Activated naive CD8-positive, alpha-beta T cell treated with anti-CD3 and anti-CD28 coated beads for 36 hours (primary cell): ENCODE results near the gene ZSWIM4. TPM values are rescaled to one million over a fixed set of nuclear protein-coding genes. Genes with fewer than 3 reads are reported as not detected.
A peak's percentile ranks its signal among the peaks of the same experiment; 100 is the strongest.
"Not testable (repeated sequence)": the region's sequence is repeated elsewhere in the genome, so short reads cannot be mapped to it uniquely, and the experiment has no call there.

Source experiments
- DNase-seq: peaks from one replicate; pipeline ENCODE4 v3.0.0; 2021
- H3K27ac Mint-ChIP-seq: one replicate; pipeline ENCODE4 v1.8.0; 2022; ENCODE audit warnings: mild to moderate bottlenecking, moderate library complexity, mixed read lengths
- H3K27me3 Mint-ChIP-seq: one replicate; pipeline ENCODE4 v1.8.0; 2022; ENCODE audit warnings: mild to moderate bottlenecking, mixed read lengths
- H3K36me3 Mint-ChIP-seq: one replicate; pipeline ENCODE4 v1.8.0; 2021; ENCODE audit warnings: mild to moderate bottlenecking, mixed read lengths
- H3K4me1 Mint-ChIP-seq: one replicate; pipeline ENCODE4 v1.8.0; 2021; ENCODE audit warnings: mixed read lengths
- H3K4me3 Mint-ChIP-seq: one replicate; pipeline ENCODE4 v1.8.0; 2022; ENCODE audit warnings: mild to moderate bottlenecking, moderate library complexity, mixed read lengths
- H3K9me3 Mint-ChIP-seq: one replicate; pipeline ENCODE4 v1.8.0; 2022; ENCODE audit warnings: mixed read lengths
- total RNA-seq, 2 experiments: library from RNA; stranded (reverse); gene quantifications; one replicate each; pipeline ENCODE4 v1.2.3, GENCODE V29; 2021

The ZSWIM4 gene
- 1 to 10 TPM; 4.3 to 4.4 TPM for total RNA-seq

DNA sequence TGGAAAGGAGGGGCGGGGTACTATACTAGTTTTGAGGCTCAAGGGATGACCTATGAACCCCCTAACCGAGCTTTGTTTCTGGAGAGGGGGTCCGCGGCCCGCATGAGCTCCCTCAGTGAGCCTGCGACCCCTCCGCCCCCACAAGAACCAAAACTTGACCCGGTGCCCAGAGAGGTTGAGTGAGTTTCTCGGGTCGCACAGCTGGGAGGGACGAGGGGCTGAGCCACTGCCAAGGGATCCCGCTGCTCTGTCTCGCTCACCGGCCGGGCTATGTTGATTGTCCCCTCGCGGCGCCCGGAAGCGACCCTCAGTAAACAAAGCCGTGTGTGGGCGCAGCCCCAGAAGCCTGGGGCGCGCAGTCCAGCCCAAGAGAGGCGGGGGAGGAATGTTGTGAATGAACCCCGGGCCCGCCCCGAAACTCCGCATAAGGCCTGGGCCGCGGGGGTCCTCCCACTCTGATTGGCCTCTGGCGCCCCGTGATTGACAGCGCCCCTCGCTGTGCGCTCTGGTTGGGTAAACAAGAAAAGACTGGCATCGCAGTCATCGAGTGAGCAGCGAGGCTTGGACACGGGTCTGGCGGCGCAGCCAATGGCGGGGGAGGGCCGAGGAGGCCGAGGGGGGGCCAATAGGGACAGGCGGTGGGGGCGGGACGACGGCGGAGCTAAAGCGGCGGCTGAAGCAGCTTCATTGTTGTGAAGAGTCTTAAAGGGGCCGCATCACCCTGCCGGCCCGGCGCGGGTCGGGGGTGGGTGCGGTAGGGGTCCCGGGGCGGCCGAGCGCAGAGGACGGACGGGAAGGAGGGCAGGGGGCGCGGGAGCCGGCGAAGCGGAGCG is at the start of gene ZSWIM4:
Gene ZSWIM4 (plus strand): TSS at position 687 of the 833 bp plus-strand sequence. CDS start 206 bp downstream, outside the sequence.
- no peaks in the 10 kb centered on the region for H3K36me3 Mint-ChIP-seq
- H3K4me1 Mint-ChIP-seq, result peaks cover 24% of the 10 kb centered on the region

DNA sequence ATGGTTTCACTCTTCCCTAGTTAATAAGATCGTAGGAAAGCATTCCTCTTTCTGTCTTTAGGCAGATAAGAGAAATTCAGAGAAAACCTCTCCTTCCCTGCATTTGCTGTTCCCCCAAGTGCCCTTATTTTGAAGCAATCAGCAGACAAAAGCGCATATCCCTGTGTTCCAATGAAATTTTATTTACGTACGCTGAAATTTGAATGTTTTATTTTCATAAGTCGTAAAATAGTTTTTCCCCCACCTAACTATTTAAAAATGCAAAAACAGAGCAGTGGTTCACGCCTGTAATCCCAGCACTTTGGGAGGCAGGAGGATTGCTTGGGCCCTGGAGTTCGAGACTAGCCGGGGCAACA is 48.2 kb upstream of the ZSWIM4 start:
- H3K27ac Mint-ChIP-seq, result peak overlapping the region; percentile 69
- peaks cover 9% of the 10 kb centered on the region for H3K36me3 Mint-ChIP-seq
- no peaks in the 10 kb centered on the region for H3K27me3 Mint-ChIP-seq
- peaks cover 14% of the 10 kb centered on the region for H3K4me1 Mint-ChIP-seq
- H3K4me3 Mint-ChIP-seq, result peak overlapping the region; percentile 95
- peaks cover 4% of the 10 kb centered on the region for H3K9me3 Mint-ChIP-seq
- no peak for DNase-seq

More for the DNA sequence above, at the start of gene ZSWIM4:
- H3K4me3 Mint-ChIP-seq, result peak within 1 kb of the TSS; percentile 98
- H3K9me3 Mint-ChIP-seq, result no peaks in the 10 kb centered on the region
- no peaks in the 10 kb centered on the region for H3K27me3 Mint-ChIP-seq
- peak within 1 kb of the TSS; percentile 87 for H3K27ac Mint-ChIP-seq
- DNase-seq, result peak; percentile 98

DNA sequence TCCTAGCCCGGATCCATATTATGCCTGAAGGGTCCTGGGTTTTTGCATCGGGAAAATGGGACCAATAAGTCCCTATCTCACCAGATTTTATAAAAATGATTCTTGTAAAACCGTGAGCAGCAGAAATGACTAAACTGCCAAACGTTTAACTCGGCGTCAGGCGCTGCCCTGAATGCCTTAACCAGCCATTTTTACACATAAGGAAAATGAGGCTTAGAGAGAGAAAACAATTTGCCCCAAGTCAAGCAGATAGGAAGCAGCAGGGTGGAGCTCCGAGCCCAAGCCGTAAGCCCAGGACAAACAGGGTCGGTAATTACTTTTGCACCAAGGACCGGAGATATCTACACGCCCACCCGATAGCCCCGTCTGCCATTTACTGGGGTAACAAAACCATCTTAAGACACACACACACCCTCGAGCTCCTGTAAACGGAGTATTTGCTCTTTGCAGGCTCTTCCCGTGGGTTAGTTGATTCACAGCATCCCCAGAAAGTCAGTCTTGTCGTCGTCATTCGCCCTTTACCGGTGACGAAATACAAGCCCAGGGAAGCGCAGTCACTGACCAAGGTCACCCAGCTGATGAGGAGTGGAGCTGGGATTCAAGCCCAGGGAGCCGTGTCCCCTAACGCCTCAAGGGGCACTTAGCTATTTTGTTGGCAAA is 46.9 kb upstream of the ZSWIM4 start:
- H3K4me3 Mint-ChIP-seq, result peak overlapping the region; percentile 95
- no peak for DNase-seq
- H3K36me3 Mint-ChIP-seq, result peaks cover 11% of the 10 kb centered on the region
- H3K27me3 Mint-ChIP-seq, result no peaks in the 10 kb centered on the region
- peaks cover 4% of the 10 kb centered on the region for H3K9me3 Mint-ChIP-seq
- peaks cover 14% of the 10 kb centered on the region for H3K4me1 Mint-ChIP-seq
- peak overlapping the region; percentile 88 for H3K27ac Mint-ChIP-seq

DNA sequence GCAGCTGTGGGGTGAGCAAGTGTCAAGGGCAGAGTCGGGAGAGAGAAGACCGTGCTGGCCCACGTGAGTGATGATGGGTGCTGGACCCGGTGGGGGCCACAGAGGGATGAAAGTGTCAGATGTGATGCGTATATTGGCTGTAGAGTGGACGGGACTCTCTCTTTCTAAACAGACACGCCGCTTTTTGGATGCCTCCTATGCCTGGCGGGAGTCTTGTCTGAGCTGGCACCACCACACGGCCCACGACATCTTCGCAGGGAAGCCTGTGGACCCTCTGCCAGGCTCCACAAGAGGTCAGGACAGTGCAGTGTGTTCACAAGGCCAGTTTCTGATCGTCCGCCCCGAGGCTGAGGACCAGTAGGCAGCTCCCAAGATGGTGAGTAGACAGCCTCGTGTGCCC is 43.8 kb upstream of the ZSWIM4 start:
- DNase-seq, result no peak
- no peaks in the 10 kb centered on the region for H3K27me3 Mint-ChIP-seq
- peaks cover 4% of the 10 kb centered on the region for H3K9me3 Mint-ChIP-seq
- H3K4me1 Mint-ChIP-seq, result peaks cover 14% of the 10 kb centered on the region
- peaks cover 14% of the 10 kb centered on the region for H3K36me3 Mint-ChIP-seq
- no peak overlapping the region for H3K4me3 Mint-ChIP-seq
- no peak overlapping the region for H3K27ac Mint-ChIP-seq

DNA sequence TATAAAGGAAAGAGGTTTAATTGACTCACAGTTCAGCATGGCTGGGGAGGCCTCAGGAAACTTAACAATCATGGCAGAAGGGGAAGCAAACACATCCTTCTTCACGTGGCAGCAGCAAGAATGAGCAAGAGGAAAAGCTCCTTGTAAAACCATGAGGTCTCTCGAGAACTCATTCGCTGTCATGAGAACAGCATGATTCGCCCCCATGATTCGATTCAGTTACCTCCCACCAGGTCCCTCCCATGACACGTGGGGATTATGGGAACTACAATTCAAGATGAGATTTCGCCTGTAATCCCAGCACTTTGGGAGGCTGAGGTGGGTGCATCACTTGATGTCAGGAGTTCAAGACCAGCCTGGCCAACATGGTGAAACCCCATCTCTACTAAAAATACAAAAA is 41.6 kb upstream of the ZSWIM4 start:
- peaks cover 19% of the 10 kb centered on the region for H3K36me3 Mint-ChIP-seq
- H3K4me1 Mint-ChIP-seq, result peaks cover 11% of the 10 kb centered on the region
- not testable (repeated sequence) for H3K9me3 Mint-ChIP-seq, H3K27ac Mint-ChIP-seq, DNase-seq, H3K27me3 Mint-ChIP-seq, H3K4me3 Mint-ChIP-seq

DNA sequence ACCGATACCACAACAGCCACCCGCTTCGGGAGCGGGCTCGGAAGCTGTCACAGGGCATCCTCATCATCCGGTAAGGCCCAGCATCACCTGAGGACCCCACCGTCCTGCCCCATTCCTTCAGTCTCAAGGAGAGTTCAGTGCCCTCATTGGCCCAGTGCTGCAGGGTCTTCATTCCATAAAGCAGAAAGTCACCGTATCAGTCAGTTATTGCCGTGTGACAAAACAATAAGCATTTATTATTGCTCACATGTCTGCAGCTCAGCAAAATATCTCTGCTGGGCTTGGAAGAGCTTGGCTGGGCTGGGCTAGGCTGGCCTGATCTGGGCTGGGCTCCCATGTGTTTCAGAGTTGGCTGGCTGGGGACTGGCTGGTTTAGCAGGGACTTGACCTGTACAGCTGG is 39.0 kb upstream of the ZSWIM4 start:
- Mint-ChIP-seq H3K27ac (no peak overlapping the region), H3K27me3 (no peaks in the 10 kb centered on the region), H3K4me3 (no peak overlapping the region), H3K9me3 (no peaks in the 10 kb centered on the region), H3K36me3 (peaks cover 14% of the 10 kb centered on the region), H3K4me1 (no peaks in the 10 kb centered on the region)
- no peak for DNase-seq

DNA sequence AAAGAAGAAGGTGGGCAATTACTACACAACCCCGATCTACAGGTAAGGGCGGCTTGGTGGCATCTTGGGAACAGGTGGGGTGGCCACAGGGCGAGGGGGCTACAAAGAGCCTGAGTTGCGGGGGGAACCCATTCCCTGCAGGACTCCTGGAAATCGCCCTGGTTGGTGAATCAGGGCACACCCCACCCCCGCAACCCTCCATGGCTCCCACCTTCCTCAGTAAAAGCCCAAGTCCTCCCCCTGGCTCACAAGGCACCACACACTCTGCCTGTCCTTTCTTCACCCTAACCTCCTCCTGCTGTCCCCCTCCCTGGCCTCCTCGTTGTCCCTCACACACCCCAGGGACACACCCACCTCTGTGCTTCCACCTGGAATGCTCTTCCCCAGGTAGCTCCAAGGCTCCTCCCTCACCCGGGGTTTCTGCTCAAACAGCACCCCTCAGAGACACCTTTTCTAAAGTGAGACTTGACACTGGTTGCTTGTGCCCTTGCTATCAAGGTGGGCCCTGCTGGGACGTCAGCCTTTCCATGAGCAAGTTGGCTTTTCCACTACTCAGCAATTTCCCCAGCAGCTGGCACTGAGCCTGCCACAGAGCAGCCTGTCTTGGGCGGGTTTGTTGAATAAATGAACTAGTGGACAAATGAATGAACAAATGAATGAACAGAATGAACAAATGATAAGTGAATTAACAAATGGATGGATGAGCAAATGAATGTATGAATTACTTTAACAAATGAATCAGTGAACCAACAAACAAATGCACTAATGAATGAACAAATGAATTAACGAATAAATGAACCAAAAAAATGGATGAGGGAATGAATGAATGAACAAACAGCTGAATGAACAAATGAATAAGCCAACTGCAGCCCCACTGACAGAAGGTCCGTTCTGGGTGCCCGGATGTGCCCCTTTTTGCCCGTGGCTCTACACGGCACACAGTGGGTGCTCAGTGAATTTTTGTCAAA is 37.2 kb upstream of the ZSWIM4 start:
- no peak overlapping the region for H3K27ac Mint-ChIP-seq
- H3K36me3 Mint-ChIP-seq, result peaks cover 21% of the 10 kb centered on the region
- no peak overlapping the region for H3K4me3 Mint-ChIP-seq
- no peaks in the 10 kb centered on the region for H3K4me1 Mint-ChIP-seq
- no peak for DNase-seq
- H3K27me3 Mint-ChIP-seq, result no peaks in the 10 kb centered on the region
- H3K9me3 Mint-ChIP-seq, result no peaks in the 10 kb centered on the region

DNA sequence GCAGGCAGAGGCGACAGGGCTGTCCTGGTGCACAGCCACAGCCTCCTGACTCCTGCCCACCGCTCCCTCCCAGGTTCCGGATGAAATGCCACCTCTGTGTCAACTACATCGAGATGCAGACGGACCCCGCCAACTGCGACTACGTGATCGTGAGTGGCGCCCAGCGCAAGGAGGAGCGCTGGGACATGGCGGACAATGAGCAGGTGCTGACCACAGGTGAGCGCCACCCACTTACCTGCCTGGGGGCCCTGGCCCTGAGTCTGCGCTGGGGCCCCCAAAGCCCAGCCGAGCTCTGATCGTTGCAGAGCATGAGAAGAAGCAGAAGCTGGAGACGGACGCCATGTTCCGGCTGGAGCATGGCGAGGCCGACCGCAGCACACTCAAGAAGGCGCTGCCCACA is 36.4 kb upstream of the ZSWIM4 start:
- no peak overlapping the region for H3K27ac Mint-ChIP-seq
- DNase-seq, result no peak
- H3K36me3 Mint-ChIP-seq, result peaks cover 25% of the 10 kb centered on the region
- peaks cover 2% of the 10 kb centered on the region for H3K4me1 Mint-ChIP-seq
- H3K9me3 Mint-ChIP-seq, result no peaks in the 10 kb centered on the region
- no peak overlapping the region for H3K4me3 Mint-ChIP-seq
- H3K27me3 Mint-ChIP-seq, result no peaks in the 10 kb centered on the region

DNA sequence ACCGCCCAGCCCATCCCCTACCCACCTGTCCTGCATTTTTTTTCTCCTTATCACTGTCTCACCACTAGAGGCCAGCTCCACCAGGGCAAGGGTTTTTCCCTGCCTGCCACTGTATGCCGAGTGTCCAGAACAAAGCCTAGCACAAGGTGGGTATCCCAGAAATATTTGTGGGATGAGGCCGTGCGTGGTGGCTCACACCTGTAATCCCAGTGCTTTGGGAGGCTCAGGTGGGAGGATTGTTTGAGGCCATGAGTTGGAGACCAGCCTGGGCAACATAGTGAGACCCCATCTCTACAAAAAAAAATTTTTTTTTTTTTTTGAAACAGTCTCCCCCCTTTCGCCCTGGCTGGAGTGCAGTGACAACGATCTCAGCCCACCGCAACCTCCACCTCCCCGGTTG is 33.8 kb upstream of the ZSWIM4 start:
- H3K4me3 Mint-ChIP-seq, result no peak overlapping the region
- H3K27me3 Mint-ChIP-seq, result no peaks in the 10 kb centered on the region
- no peaks in the 10 kb centered on the region for H3K9me3 Mint-ChIP-seq
- DNase-seq, result no peak
- no peak overlapping the region for H3K27ac Mint-ChIP-seq
- H3K36me3 Mint-ChIP-seq, result peaks cover 28% of the 10 kb centered on the region
- peaks cover 16% of the 10 kb centered on the region for H3K4me1 Mint-ChIP-seq

DNA sequence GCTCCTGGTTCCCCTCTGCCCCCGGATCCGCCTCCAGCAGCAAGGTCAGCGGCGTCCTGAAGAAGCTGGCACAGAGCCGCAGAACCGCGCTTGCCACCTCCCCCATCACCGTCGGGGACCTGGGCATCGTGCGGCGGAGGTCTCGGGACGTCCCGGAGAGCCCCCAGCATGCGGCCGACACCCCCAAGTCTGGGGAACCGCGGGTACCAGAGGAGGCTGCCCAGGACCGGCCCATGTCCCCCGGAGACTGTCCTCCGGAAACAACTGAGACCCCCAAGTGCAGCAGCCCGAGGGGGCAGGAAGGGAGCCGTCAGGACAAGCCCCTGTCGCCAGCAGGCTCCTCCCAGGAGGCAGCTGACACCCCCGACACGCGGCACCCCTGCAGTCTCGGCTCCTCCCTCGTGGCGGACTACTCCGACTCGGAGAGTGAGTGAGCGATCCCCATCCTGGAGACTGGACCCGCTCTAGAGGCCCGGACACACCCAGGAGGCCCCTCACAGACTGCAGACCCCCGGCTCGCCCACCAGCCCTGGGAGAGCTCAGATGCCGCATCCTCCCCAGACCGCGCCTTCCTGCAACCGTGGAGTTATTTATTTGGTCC is 32.5 kb upstream of the ZSWIM4 start:
- Mint-ChIP-seq H3K27ac (no peak overlapping the region), H3K4me1 (peaks cover 16% of the 10 kb centered on the region), H3K4me3 (no peak overlapping the region), H3K9me3 (no peaks in the 10 kb centered on the region), H3K36me3 (peaks cover 25% of the 10 kb centered on the region), H3K27me3 (no peaks in the 10 kb centered on the region)
- DNase-seq, result no peak

DNA sequence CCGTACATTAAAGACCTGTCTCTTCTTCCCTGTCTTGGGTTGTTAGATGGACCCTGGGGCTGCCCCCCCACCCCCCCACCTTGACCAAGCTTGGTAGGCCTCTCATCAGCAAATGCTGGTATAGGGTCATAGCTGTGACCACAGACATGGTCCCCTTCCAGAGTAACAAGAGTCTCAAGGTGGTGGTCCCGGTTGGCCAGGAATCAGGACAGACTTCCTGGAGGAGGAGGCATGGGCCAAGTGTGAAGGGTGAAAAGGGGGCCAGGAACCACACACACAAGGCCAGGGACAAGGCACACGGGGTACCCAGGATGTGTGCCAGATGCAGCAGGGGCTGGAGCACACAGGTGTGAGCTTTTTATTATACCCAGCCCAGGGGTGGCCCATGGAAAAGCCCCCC is 32.0 kb upstream of the ZSWIM4 start:
- Mint-ChIP-seq H3K27me3 (no peaks in the 10 kb centered on the region), H3K4me1 (peaks cover 16% of the 10 kb centered on the region), H3K27ac (no peak overlapping the region), H3K4me3 (peak overlapping the region; percentile 73), H3K9me3 (no peaks in the 10 kb centered on the region), H3K36me3 (peaks cover 23% of the 10 kb centered on the region)
- DNase-seq, result no peak

DNA sequence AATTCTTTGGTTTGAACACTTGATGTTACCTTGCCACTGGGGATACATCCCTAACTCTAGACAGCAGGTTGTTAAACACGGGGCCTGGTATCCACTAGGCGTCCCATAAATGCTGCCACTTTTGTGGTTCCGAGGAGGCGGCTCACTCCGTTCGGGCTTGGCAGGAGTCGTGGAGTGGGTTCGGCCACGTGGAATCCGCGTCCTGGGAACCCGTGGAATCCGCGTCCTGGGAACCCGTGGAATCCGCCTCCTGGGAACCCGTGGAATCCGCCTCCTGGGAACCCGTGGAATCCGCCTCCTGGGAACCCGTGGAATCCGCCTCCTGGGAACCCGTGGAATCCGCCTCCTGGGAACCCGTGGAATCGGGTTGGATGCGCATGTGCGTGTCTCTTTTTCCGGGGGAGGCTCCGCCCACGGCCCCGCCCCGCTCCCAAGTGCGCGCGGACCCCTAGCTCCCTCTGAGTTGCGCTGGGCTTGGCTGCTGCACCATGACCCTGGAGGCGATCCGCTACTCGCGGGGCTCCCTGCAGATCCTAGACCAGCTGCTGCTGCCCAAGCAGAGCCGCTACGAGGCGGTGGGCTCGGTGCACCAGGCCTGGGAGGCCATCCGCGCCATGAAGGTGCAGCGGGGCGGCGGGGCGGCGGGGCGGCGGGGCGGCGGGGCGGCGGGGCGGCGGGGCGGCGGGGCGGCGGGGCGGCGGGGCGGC is 31.0 kb upstream of the ZSWIM4 start, which contains the start of gene MRI1:
Gene MRI1 (plus strand): TSS at position 422 of the 707 bp plus-strand sequence. CDS start 67 bp downstream, at position 489.
- peaks cover 16% of the 10 kb centered on the region for H3K4me1 Mint-ChIP-seq
- peak within 1 kb of the TSS; percentile 86 for H3K27ac Mint-ChIP-seq
- peak; percentile 74 for DNase-seq
- H3K9me3 Mint-ChIP-seq, result no peaks in the 10 kb centered on the region
- peaks cover 22% of the 10 kb centered on the region for H3K36me3 Mint-ChIP-seq
- H3K27me3 Mint-ChIP-seq, result no peaks in the 10 kb centered on the region
- H3K4me3 Mint-ChIP-seq, result peak within 1 kb of the TSS; percentile 85

DNA sequence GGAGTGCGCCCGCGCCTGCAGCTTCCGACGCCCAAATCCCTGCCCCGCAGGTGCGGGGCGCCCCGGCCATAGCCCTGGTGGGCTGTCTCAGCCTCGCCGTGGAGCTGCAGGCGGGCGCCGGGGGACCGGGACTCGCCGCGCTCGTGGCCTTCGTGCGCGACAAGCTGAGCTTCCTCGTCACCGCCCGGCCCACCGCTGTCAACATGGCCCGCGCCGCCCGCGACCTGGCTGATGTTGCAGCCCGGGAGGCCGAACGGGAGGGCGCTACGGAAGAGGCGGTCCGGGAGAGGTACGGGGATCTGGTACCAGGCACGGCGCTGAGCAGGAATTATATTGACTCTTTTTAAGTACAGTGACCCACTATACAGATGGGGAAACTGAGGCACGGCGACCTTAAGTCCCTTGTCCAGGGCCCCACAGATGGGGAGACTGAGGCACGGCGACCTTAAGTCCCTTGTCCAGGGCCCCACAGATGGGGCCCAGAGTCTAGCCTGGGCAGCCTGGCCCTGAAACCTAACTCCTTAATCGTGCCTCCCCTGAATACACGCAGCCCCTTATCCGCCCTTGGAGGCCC is 30.3 kb upstream of the ZSWIM4 start:
- peak; percentile 60 for DNase-seq
- peak overlapping the region; percentile 78 for H3K27ac Mint-ChIP-seq
- H3K4me3 Mint-ChIP-seq, result peak overlapping the region; percentile 84
- peaks cover 22% of the 10 kb centered on the region for H3K36me3 Mint-ChIP-seq
- H3K4me1 Mint-ChIP-seq, result peaks cover 16% of the 10 kb centered on the region
- H3K9me3 Mint-ChIP-seq, result no peaks in the 10 kb centered on the region
- no peaks in the 10 kb centered on the region for H3K27me3 Mint-ChIP-seq
